RWPE1 (cell line): ENCODE data around the gene POLR3E.
A peak's percentile ranks its signal among the peaks of the same experiment; 100 is the strongest.

Experiments used
- CTCF ChIA-PET: fragments of 350-600 bp; sonication (Branson Sonifier 250); formaldehyde crosslinking; extraction: SDS; loops from one replicate; lab custom pipeline; 2021; lab: Yijun Ruan, JAX
- POLR2A ChIA-PET: fragments of 400-600 bp; formaldehyde crosslinking; extraction: SDS; loops from one replicate; lab custom pipeline; 2020; ENCODE audit warnings: antibody characterized with exemption; ENCODE audit not compliant: low non-redundant PET; lab: Yijun Ruan, JAX
- DNase-seq: peaks from one replicate; pipeline ENCODE4 v3.0.0; 2012; ENCODE audit warnings: low spot score
- H3K27ac ChIP-seq: fragments of 450-650 bp; 2 replicates; pipeline ENCODE4 v1.5.1; 2017
- CTCF ChIP-seq: fragments of 450-650 bp; conservative IDR thresholded peaks from 2 replicates; pipeline ENCODE4 v1.5.1; 2017; ENCODE audit warnings: low read depth, mild to moderate bottlenecking

Gene POLR3E

GRCh38 chr16:22260490-22260889 is 36.7 kb upstream of the POLR3E start:
- DNase-seq = no peak
- ChIA-PET CTCF (no interaction called here), POLR2A (no interaction called here)
- H3K27ac ChIP-seq = no peak overlapping the region
- no peak for TF ChIP-seq CTCF

GRCh38 chr16:22262460-22262859 is 34.7 kb upstream of the POLR3E start:
- POLR2A ChIA-PET = interaction anchor here (0.6 kb wide), 1 partner anchor 17 kb away, joined by 7 read pairs; no protein-coding TSS in a partner anchor
- no peak overlapping the region for H3K27ac ChIP-seq

GRCh38 chr16:22264786-22265185 is 32.4 kb upstream of the POLR3E start:
- H3K27ac ChIP-seq = peak overlapping the region; percentile 40
- POLR2A ChIA-PET = no interaction called here

More at GRCh38 chr16:22262460-22262859, 34.7 kb upstream of the POLR3E start:
- no peak for TF ChIP-seq CTCF
- CTCF ChIA-PET = no interaction called here
- DNase-seq = no peak

GRCh38 chr16:22265351-22265750 is 31.9 kb upstream of the POLR3E start:
- no peak for DNase-seq
- peak overlapping the region; percentile 40; the same call in 1 of the 2 replicates for H3K27ac ChIP-seq
- TF ChIP-seq CTCF = no peak
- ChIA-PET CTCF (no interaction called here), POLR2A (no interaction called here)

More at GRCh38 chr16:22264786-22265185, 32.4 kb upstream of the POLR3E start:
- no peak for DNase-seq
- CTCF ChIA-PET = no interaction called here
- no peak for TF ChIP-seq CTCF

GRCh38 chr16:22266546-22266945 is 30.7 kb upstream of the POLR3E start:
- CTCF ChIA-PET = no interaction called here
- H3K27ac ChIP-seq = no peak overlapping the region
- DNase-seq = no peak
- POLR2A ChIA-PET = no interaction called here
- TF ChIP-seq CTCF = no peak

- POLR2A ChIA-PET = no interaction called here
- no peak for TF ChIP-seq CTCF
- CTCF ChIA-PET = no interaction called here
Measured at GRCh38 chr16:22267764-22268163, 29.4 kb upstream of the POLR3E start.

More at GRCh38 chr16:22267764-22268163, 29.4 kb upstream of the POLR3E start:
- H3K27ac ChIP-seq = no peak overlapping the region
- no peak for DNase-seq
